GM12875 (cell line): Measurements from ENCODE around the gene DNM3.

Experiments
- H3K4me3 ChIP-seq: one replicate; pipeline ENCODE4 v1.5.1; 2011; ENCODE audit warnings: low read depth, low read length, control low read depth
- TF ChIP-seq, protein P1 (sequence below): IDR thresholded peaks from 2 replicates; pipeline ENCODE4 v1.5.1; 2011; ENCODE audit warnings: low read depth, mild to moderate bottlenecking, control low read depth, inconsistent platforms, low read length, moderate library complexity, borderline replicate concordance; ENCODE audit not compliant: insufficient read depth

Gene DNM3

DNA sequence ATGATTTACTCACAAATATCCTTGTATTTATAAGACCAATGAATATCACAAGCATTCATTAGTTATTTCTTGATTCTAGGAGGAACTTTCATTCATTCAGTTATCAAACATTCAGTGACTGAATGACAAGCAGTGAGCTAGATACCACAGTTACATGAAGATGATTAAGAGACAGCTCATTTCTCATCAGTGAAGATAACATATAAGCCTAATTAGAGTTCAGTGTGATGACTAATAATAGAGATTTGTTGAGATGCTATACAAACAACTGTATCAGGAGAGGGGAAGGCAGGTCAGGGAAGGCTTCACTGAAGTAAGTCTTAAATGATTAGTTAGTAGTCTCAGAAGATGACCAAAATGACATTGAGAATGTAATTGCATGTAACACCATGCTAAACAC, 564.6 kb downstream of the DNM3 start:
- TF ChIP-seq, protein P1, sequence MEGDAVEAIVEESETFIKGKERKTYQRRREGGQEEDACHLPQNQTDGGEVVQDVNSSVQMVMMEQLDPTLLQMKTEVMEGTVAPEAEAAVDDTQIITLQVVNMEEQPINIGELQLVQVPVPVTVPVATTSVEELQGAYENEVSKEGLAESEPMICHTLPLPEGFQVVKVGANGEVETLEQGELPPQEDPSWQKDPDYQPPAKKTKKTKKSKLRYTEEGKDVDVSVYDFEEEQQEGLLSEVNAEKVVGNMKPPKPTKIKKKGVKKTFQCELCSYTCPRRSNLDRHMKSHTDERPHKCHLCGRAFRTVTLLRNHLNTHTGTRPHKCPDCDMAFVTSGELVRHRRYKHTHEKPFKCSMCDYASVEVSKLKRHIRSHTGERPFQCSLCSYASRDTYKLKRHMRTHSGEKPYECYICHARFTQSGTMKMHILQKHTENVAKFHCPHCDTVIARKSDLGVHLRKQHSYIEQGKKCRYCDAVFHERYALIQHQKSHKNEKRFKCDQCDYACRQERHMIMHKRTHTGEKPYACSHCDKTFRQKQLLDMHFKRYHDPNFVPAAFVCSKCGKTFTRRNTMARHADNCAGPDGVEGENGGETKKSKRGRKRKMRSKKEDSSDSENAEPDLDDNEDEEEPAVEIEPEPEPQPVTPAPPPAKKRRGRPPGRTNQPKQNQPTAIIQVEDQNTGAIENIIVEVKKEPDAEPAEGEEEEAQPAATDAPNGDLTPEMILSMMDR: no peak

DNA sequence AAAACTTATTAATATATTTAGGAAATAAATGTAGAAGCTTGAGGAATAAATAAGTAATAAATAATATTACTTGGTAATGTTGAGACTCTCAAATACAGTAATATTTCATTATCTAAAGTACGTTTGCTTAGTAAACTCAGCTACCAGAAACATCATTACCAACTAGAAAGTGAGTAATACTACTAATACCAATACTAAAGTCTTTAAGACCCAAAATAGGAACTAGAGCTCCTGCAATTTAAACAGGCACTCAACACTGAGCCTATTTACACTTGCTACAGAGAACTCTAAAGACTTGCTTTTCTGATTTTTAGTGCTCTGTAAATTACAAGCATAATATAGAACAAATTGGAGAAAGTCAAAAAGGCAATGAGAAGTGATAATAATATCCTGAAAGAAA, 565.7 kb downstream of the DNM3 start:
- no peak overlapping the region for H3K4me3 ChIP-seq
- TF ChIP-seq, protein P1: no peak

More for the DNA sequence above, 564.6 kb downstream of the DNM3 start:
- no peak overlapping the region for H3K4me3 ChIP-seq

DNA sequence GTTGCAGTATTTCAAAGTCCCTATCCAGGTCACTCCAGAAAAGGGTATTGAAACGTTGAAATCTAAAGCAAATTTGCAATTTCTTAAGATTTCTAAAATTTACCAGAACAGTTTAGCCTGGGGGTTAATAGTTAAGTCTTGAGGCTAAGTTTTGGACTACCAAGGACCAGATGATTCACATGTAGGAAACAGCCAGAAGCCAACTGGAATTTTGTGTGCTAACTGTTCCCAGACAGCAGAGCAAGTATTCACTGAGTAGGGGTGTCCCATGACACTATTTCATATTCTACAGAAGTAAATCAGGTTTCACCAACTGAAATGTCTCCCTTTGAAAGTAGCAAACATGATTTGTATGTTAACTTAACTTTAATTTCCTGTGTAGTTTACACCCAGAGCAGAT, 567.7 kb downstream of the DNM3 start:
- TF ChIP-seq, protein P1: no peak
- H3K4me3 ChIP-seq: no peak overlapping the region

DNA sequence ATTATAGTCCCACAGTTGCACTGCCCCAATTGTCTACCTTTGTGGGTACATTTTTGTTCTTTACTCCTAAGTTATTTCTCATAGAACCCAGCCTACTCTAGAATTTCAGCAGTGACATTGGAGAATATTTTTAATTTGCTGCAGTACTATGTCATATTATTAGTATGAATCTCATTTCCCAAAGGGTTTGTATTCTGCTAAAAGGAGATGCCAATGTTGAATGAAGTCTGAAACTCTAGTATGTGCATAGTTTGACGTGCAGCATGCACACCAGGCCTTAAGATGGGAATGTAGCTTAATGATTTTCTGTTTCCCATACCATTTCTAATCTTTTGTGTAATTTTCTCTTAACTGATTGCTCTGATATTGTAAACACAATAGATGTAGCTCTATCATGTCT, 568.7 kb downstream of the DNM3 start:
- H3K4me3 ChIP-seq: no peak overlapping the region
- TF ChIP-seq, protein P1: no peak

DNA sequence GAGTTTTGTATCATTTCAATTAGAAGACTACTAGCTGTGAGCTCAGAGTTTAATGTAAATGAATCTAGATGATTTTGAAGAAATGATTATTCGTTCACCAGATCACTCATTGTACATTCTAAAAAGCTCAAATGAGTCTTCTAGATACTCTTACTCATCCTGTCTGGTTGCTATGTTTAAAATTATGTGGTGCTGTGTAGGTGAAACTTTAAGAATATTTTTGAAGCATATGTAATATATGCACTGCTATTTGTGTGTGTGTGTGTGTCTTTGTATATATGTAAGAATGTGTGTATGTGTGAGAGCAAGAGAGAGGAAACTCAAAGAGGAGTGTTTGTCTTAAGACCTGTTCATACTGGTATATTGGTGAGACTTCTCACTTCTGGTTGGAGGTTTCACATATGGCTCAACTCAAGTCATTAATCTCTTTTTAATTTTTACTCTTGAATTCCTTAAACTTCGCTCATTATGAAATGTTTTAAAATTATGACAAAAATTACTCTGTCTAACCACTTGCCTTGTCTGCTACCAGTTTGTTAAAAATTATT, 570.6 kb downstream of the DNM3 start:
- no peak overlapping the region for H3K4me3 ChIP-seq
- TF ChIP-seq, protein P1: no peak

DNA sequence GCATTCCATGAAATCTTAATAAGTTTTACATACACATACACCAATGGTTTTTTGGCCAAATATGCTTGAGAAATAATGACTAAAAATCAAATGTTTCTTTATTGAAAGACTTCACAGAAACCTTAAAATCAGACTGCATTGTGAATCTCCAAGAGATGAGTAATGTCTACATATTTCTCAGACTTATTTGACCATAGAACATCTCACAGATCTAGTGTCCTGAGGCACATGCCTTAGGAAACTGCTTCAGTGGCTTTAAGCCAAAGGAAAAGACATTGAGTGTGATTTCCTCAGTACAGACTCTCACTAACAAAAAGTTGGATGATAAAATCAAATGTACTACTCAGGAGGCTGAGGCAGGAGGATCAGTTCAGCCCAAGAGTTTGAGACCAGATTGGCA, 573.0 kb downstream of the DNM3 start:
- TF ChIP-seq, protein P1: no peak

DNA sequence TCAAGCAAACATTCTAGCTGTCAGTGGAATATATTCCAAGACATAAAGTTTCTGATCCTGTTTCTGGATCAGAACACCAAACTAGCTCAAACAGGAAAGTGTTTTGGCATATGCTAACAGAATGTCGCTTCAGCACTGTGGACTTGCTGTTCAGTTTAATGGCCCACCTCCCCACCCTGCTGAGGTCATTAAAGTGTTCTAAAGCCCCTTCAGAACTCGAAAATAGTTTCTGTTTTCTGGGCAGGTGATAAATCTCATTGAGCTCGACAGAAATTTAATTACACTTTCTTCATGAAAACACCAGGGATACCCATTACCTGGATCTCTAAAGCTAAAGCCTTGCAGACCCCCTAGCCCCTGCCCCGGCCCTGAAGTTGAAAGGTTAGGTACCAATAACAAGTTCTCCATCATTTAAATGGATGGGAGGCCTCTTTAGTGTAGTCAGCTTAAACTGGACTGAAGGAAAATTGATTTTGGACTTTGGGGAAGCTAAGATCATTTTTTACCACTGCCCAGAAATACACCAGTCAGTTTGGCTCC, 575.3 kb downstream of the DNM3 start:
- H3K4me3 ChIP-seq: no peak overlapping the region
- TF ChIP-seq, protein P1: no peak

More for the DNA sequence above, 573.0 kb downstream of the DNM3 start:
- no peak overlapping the region for H3K4me3 ChIP-seq
